Colonic mucosa (tissue), 4 donors: ENCODE results near the gene PLPPR1. TPM values are rescaled to one million over a fixed set of nuclear protein-coding genes. Genes with fewer than 3 reads are reported as not detected.

Experiments
- DNase-seq: peaks from one replicate; pipeline ENCODE4 v3.0.0-alpha.2; 2020
- H3K27ac ChIP-seq: fragments of 200-600 bp; one replicate; pipeline ENCODE4 v1.8.0; 2021
- H3K27me3 ChIP-seq: fragments of 200-600 bp; one replicate; pipeline ENCODE4 v1.8.0; 2021
- H3K36me3 ChIP-seq: fragments of 200-600 bp; one replicate; pipeline ENCODE4 v1.8.0; 2021
- H3K4me1 ChIP-seq: fragments of 200-600 bp; one replicate; pipeline ENCODE4 v1.8.0; 2021; ENCODE audit warnings: mild to moderate bottlenecking
- H3K4me3 ChIP-seq: fragments of 200-600 bp; one replicate; pipeline ENCODE4 v1.8.0; 2021
- H3K9ac ChIP-seq, 2 donors: one replicate each; pipeline ENCODE4 v1.7.0; 2013; ENCODE audit warnings: control low read depth in 2 of 2, low read depth in 2 of 2, low read length in 2 of 2
- H3K9me3 ChIP-seq: fragments of 200-600 bp; one replicate; pipeline ENCODE4 v1.8.0; 2021
- CTCF ChIP-seq: fragments of 200-600 bp; IDR thresholded peaks from one replicate; pipeline ENCODE4 v1.8.0; 2022; ENCODE audit warnings: antibody characterized with exemption, mild to moderate bottlenecking
- intact Hi-C: fragments of 100-400 bp; cut with DNase I; formaldehyde crosslinking; loops from one replicate; pipeline ENCODE4 v1.14.1; 2022
- total RNA-seq, 2 donors: library from RNA; stranded (reverse); fragmentation: NEBNext Ultra II Directional in 1 of 2; extraction: Animal tissue kit (Norgen Biotek cat#: 25700) in 1 of 2; gene quantifications; one replicate each; pipeline ENCODE4 v1.2.1, GENCODE V29; 2021
- donor health status: healthy.
- donor health status: DM: no; HTN: no; CAD: no.
- donor health status: DM: no; HTN: no; CAD: no.

PLPPR1 gene
- total RNA-seq, 2 donors from 2014 or later = 0.25 to 0.69 TPM

- no peak for DNase-seq
- Histone ChIP-seq H3K27me3 (no peaks in the 10 kb centered on the region), H3K9ac (no peak overlapping the region), H3K36me3 (no peaks in the 10 kb centered on the region), H3K4me3 (no peak overlapping the region), H3K9me3 (no peaks in the 10 kb centered on the region), H3K27ac (no peak overlapping the region), H3K4me1 (no peaks in the 10 kb centered on the region)
- no peak for TF ChIP-seq CTCF
- intact Hi-C loops = no loop called here
Measured at GRCh38 chr9:101367323-101367722, 338.8 kb downstream of the PLPPR1 start.

- intact Hi-C loops = no loop called here
- Histone ChIP-seq H3K9ac (no peak overlapping the region), H3K9me3 (no peaks in the 10 kb centered on the region)
Measured at GRCh38 chr9:101369286-101369685, 340.8 kb downstream of the PLPPR1 start.

GRCh38 chr9:101369884-101370531 lies 341.5 kb downstream of the PLPPR1 start:
- H3K36me3 ChIP-seq = no peaks in the 10 kb centered on the region
- H3K9ac ChIP-seq = no peak overlapping the region
- no peak overlapping the region for H3K27ac ChIP-seq
- no peaks in the 10 kb centered on the region for H3K4me1 ChIP-seq
- no peak overlapping the region for H3K4me3 ChIP-seq
- H3K27me3 ChIP-seq = no peaks in the 10 kb centered on the region
- intact Hi-C loops = no loop called here
- no peak for TF ChIP-seq CTCF
- H3K9me3 ChIP-seq = no peaks in the 10 kb centered on the region
- DNase-seq = no peak

More at GRCh38 chr9:101369286-101369685, 340.8 kb downstream of the PLPPR1 start:
- Histone ChIP-seq H3K4me3 (no peak overlapping the region), H3K4me1 (no peaks in the 10 kb centered on the region), H3K27me3 (no peaks in the 10 kb centered on the region), H3K27ac (no peak overlapping the region), H3K36me3 (no peaks in the 10 kb centered on the region)
- no peak for DNase-seq
- no peak for TF ChIP-seq CTCF

GRCh38 chr9:101371813-101372212 lies 343.3 kb downstream of the PLPPR1 start:
- Histone ChIP-seq H3K27me3 (no peaks in the 10 kb centered on the region), H3K4me1 (no peaks in the 10 kb centered on the region), H3K36me3 (no peaks in the 10 kb centered on the region), H3K9ac (no peak overlapping the region), H3K27ac (no peak overlapping the region), H3K9me3 (no peaks in the 10 kb centered on the region), H3K4me3 (no peak overlapping the region)
- intact Hi-C loops = no loop called here
- DNase-seq = no peak
- TF ChIP-seq CTCF = no peak

- Histone ChIP-seq H3K4me1 (no peaks in the 10 kb centered on the region), H3K36me3 (no peaks in the 10 kb centered on the region), H3K27ac (no peak overlapping the region), H3K4me3 (no peak overlapping the region), H3K9me3 (no peaks in the 10 kb centered on the region), H3K9ac (no peak overlapping the region), H3K27me3 (no peaks in the 10 kb centered on the region)
- no peak for DNase-seq
- intact Hi-C loops = no loop called here
- TF ChIP-seq CTCF = no peak
Measured at GRCh38 chr9:101372327-101373118, 344.0 kb downstream of the PLPPR1 start.
